Uterus (tissue), 4 donors: ENCODE results near the gene GNAL. TPM values are rescaled to one million over a fixed set of nuclear protein-coding genes. Genes with fewer than 3 reads are reported as not detected.

ENCODE experiments used
- DNase-seq, 2 donors: peaks; one replicate each; pipeline ENCODE4 v3.0.0-alpha.2; 2019 to 2020
- H3K27ac ChIP-seq, 2 donors: fragments of 200-600 bp; sonication (generic); 1 replicate in 1 of 2; 2 replicates in 1 of 2; pipeline ENCODE4 v1.5.1; 2016 to 2018
- H3K27me3 ChIP-seq, 2 donors: fragments of 200-600 bp; sonication (generic); one replicate each; pipeline ENCODE4 v1.5.1; 2018 to 2019; ENCODE audit warnings: control low read depth in 1 of 2
- H3K36me3 ChIP-seq, 2 donors: fragments of 200-600 bp; sonication (generic); one replicate each; pipeline ENCODE4 v1.5.1; 2019; ENCODE audit warnings: control low read depth in 1 of 2
- H3K4me1 ChIP-seq, 2 donors: fragments of 200-600 bp; sonication (generic); one replicate each; pipeline ENCODE4 v1.5.1; 2018 to 2019; ENCODE audit warnings: control low read depth in 1 of 2
- H3K4me3 ChIP-seq, 2 donors: fragments of 200-600 bp; sonication (generic); 1 replicate in 1 of 2; 2 replicates in 1 of 2; pipeline ENCODE4 v1.5.1; 2018 to 2019; ENCODE audit warnings: mild to moderate bottlenecking in 1 of 2
- H3K9me3 ChIP-seq, 2 donors: fragments of 200-600 bp; sonication (generic); one replicate each; pipeline ENCODE4 v1.5.1; 2019; ENCODE audit warnings: control low read depth in 1 of 2
- POLR2A ChIP-seq, 2 donors: fragments of 450-650 bp; IDR thresholded peaks; one replicate each; pipeline ENCODE4 v1.6.1; 2016; ENCODE audit warnings: antibody characterized with exemption in 2 of 2, mild to moderate bottlenecking in 1 of 2, moderate library complexity in 1 of 2
- intact Hi-C: fragments of 100-400 bp; cut with DNase I; formaldehyde crosslinking; loops from one replicate; pipeline ENCODE4 v1.15.1; 2023; ENCODE audit warnings: low total_unique reads
- total RNA-seq, 4 donors: library from RNA; depleted of rRNA in 3 of 4; stranded (reverse); fragments of >200 nt in 3 of 4; gene quantifications; one replicate each; pipeline versions ENCODE4 v1.1.0 to v1.2.4, GENCODE V29; 2014 to 2023
- TF ChIP-seq, protein P1 (sequence below), 4 experiments: fragments of 200-600 bp in 2 of 4; fragments of 450-650 bp in 2 of 4; sonication (generic) in 2 of 4; IDR thresholded peaks; one replicate each; pipeline ENCODE4 v1.5.1; 2016 to 2019; ENCODE audit warnings: antibody characterized with exemption in 4 of 4, mild to moderate bottlenecking in 2 of 4, moderate library complexity in 1 of 4
- donor health status: DM: yes; HTN: yes; CAD: no.

The GNAL gene
- total RNA-seq, 4 donors from 2014 or later: 4.6 to 20.2 (median 13.8) TPM

DNA sequence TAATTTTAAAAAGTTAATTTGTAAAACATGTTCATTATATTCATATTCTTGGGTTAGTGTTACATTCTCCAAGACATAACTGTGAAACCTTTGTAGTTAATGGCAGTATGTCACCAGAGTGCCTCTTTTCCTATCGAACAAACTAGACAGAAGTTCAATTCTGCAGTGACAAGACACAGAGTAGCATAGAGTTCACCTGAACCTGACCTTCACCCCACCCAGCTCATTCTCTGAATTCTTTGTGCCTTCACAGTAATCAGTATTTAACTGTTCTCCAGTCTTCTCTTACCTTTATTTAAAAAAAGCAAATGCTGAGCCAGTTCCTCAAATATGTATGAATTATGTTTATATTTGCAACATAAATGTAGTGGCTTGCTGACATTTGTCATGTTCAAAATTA lies 109.2 kb downstream of the GNAL start:
- Histone ChIP-seq H3K9me3 (no peaks in the 10 kb centered on the region), H3K4me3 (no peak overlapping the region), H3K36me3 (no peaks in the 10 kb centered on the region), H3K4me1 (no peaks in the 10 kb centered on the region), H3K27ac (no peak overlapping the region), H3K27me3 (no peaks in the 10 kb centered on the region)
- TF ChIP-seq, protein P1, sequence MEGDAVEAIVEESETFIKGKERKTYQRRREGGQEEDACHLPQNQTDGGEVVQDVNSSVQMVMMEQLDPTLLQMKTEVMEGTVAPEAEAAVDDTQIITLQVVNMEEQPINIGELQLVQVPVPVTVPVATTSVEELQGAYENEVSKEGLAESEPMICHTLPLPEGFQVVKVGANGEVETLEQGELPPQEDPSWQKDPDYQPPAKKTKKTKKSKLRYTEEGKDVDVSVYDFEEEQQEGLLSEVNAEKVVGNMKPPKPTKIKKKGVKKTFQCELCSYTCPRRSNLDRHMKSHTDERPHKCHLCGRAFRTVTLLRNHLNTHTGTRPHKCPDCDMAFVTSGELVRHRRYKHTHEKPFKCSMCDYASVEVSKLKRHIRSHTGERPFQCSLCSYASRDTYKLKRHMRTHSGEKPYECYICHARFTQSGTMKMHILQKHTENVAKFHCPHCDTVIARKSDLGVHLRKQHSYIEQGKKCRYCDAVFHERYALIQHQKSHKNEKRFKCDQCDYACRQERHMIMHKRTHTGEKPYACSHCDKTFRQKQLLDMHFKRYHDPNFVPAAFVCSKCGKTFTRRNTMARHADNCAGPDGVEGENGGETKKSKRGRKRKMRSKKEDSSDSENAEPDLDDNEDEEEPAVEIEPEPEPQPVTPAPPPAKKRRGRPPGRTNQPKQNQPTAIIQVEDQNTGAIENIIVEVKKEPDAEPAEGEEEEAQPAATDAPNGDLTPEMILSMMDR (IDR thresholded peaks at IDR 0.05): no peak
- no peak for TF ChIP-seq POLR2A (IDR thresholded peaks at IDR 0.05)
- DNase-seq: no peak
- intact Hi-C loops: no loop called here

DNA sequence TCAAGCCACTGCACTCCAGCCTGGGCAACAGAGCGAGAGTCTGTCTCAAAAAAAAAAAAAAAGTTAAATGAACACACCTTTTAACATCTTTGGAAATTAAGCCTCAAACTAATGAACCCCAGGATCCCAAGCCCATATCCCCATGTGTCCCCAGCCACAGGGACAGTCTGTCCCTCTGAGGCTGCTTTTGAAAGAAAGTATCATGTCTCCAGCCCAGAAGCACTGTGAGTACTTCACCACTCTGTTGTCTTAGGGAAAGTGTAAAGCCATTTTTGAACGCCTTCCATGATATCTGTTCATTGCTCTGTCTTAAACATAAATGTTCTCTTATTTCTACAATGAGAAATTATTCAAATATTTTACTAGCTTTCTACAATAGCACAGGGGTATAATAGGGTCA lies 110.0 kb downstream of the GNAL start:
- Histone ChIP-seq H3K4me3 (no peak overlapping the region), H3K27ac (no peak overlapping the region), H3K27me3 (no peaks in the 10 kb centered on the region), H3K4me1 (no peaks in the 10 kb centered on the region), H3K9me3 (no peaks in the 10 kb centered on the region), H3K36me3 (no peaks in the 10 kb centered on the region)
- TF ChIP-seq POLR2A (IDR thresholded peaks at IDR 0.05): no peak
- TF ChIP-seq, protein P1 (IDR thresholded peaks at IDR 0.05): no peak
- intact Hi-C loops: no loop called here
- DNase-seq: no peak

DNA sequence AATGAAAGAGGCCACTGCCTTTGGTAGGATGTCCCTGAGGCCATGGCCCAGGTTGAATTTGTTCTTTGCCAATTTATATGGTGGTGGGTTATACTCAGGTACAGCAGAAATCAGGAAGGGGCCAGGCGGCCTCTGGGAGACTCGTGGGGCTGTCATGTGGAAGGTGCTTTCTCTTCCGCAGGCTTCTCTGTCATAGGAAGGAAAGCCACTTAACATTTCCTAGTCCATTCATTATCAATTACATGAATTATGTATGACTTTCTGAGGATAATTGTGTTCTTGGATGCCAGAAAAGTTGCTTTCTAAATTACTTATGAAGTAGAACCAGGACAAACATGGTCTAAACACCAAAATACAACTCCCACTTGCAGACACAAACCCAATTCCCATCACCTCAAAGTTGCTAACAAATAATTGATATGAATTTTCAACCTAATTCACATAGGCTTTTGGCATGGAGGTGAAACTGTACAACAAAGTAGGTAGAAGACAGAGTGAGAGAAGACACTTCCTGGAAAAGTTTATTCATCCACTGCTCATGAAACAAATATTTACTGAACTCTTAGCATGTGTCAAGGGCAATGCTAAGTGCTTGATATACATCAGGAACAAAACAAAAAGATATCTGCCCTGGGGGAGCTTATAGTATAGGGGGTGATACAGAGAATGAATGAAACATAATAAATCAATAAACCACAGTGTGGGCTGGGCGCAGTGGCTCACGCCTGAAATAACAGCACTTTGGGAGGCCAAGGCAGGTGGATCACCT lies 111.7 kb downstream of the GNAL start:
- H3K27me3 ChIP-seq: no peaks in the 10 kb centered on the region
- TF ChIP-seq, protein P1 (IDR thresholded peaks at IDR 0.05): no peak
- no peak for TF ChIP-seq POLR2A (IDR thresholded peaks at IDR 0.05)
- H3K27ac ChIP-seq: no peak overlapping the region
- no peak overlapping the region for H3K4me3 ChIP-seq
- no peaks in the 10 kb centered on the region for H3K36me3 ChIP-seq
- intact Hi-C loops: no loop called here
- no peaks in the 10 kb centered on the region for H3K4me1 ChIP-seq
- H3K9me3 ChIP-seq: no peaks in the 10 kb centered on the region
- DNase-seq: no peak

DNA sequence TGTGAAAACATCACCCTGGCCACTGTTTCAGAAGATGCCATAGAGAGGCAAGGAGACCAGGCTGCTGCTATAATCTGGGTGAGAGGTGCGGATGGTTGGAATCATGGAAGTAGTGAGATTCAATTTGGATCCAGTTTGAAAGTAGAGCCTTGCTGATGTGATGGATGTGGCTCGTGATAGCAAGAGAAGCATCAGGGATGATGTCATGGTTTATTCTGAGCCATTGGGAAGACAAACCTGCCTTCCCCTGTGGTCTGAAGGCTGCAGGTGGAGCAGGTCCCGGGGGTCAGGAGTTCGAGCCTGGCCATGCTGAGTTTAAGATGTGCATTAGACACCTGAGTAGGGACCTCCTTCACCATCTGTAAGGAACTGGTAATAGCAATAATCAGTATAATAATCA lies 112.5 kb downstream of the GNAL start:
- Histone ChIP-seq H3K4me1 (no peaks in the 10 kb centered on the region), H3K9me3 (no peaks in the 10 kb centered on the region), H3K27ac (no peak overlapping the region), H3K4me3 (no peak overlapping the region), H3K27me3 (no peaks in the 10 kb centered on the region), H3K36me3 (no peaks in the 10 kb centered on the region)
- TF ChIP-seq, protein P1 (IDR thresholded peaks at IDR 0.05): no peak
- TF ChIP-seq POLR2A (IDR thresholded peaks at IDR 0.05): no peak
- DNase-seq: no peak
- intact Hi-C loops: no loop called here

DNA sequence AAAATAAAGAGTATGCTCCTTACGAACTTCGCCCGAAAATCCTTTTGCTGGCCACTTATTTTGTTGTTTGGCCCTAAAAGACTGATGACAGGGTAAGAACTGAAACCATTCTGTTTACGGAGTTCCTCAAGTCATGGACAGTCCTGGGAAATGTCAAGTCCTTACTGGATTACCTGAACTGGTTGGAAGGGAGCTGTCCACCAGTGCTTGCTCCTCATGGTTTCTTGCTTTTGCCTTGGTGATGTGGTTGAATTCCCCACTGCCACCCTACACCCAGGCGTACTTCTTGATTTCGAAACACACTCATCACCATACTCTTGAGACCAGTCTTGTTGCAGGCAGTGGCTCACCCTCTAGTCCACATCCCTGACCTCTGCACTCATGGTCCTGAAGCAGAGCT lies 113.1 kb downstream of the GNAL start:
- H3K36me3 ChIP-seq: no peaks in the 10 kb centered on the region
- no peaks in the 10 kb centered on the region for H3K4me1 ChIP-seq
- DNase-seq: no peak
- H3K4me3 ChIP-seq: no peak overlapping the region
- H3K27me3 ChIP-seq: no peaks in the 10 kb centered on the region
- H3K27ac ChIP-seq: no peak overlapping the region
- TF ChIP-seq, protein P1 (IDR thresholded peaks at IDR 0.05): no peak
- TF ChIP-seq POLR2A (IDR thresholded peaks at IDR 0.05): no peak
- intact Hi-C loops: no loop called here
- H3K9me3 ChIP-seq: no peaks in the 10 kb centered on the region
